HCT116 (cell line): ENCODE results near the gene RELCH.

Experiments
- CTCF ChIP-seq, 3 experiments: fragments of 200-600 bp in 1 of 3; sonication (generic) in 1 of 3; IDR thresholded peaks in 2 of 3; conservative IDR thresholded peaks in 1 of 3; 2 replicates each; pipeline ENCODE4 v1.5.1; 2012 to 2017; ENCODE audit warnings: low read depth in 2 of 3, low read length in 2 of 3, antibody characterized with exemption in 1 of 3, borderline replicate concordance in 1 of 3, control low read depth in 1 of 3, mild to moderate bottlenecking in 1 of 3, mixed read lengths in 1 of 3, mixed run types in 1 of 3, moderate library complexity in 1 of 3; ENCODE audit not compliant: insufficient read depth in 1 of 3
- ELF1 ChIP-seq: IDR thresholded peaks from 2 replicates; pipeline ENCODE4 v1.6.1; 2012; ENCODE audit warnings: low read depth, borderline replicate concordance
- EZH2 ChIP-seq: fragments of 200-600 bp; sonication (generic); IDR thresholded peaks from 2 replicates; pipeline ENCODE4 v1.6.1; 2017; ENCODE audit warnings: antibody characterized with exemption, mixed run types
- EZH2phosphoT487 ChIP-seq: fragments of 200-600 bp; IDR thresholded peaks from 2 replicates; pipeline ENCODE4 v1.6.1; 2018; ENCODE audit warnings: antibody characterized with exemption, borderline replicate concordance
- REST ChIP-seq: IDR thresholded peaks from 2 replicates; pipeline ENCODE4 v1.6.1; 2012; ENCODE audit warnings: low read depth
- SP1 ChIP-seq: IDR thresholded peaks from 2 replicates; pipeline ENCODE4 v1.6.1; 2012; ENCODE audit warnings: low read depth
- SRF ChIP-seq: IDR thresholded peaks from 2 replicates; pipeline ENCODE4 v1.6.1; 2012; ENCODE audit warnings: low read depth

DNA sequence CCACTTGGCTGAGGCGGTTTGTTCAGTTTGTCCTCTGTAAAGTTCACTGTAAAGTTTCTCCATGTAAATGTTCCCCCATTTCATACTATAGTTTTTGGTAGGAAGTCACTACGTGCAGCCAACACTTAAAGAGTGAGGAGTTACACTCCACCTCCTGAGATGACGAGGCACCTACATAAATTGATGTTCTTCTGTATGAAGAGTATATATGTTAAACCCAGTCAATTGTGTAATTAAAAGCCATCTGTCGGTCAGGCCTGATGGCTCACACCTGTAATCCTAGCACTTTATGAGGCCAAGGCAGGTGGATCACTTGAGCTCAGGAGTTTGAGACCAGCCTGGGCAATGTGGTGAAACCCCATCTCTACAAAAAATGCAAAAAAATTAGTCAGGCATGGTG is 7.8 kb upstream of the RELCH start:
- TF ChIP-seq EZH2 (no peak), EZH2phosphoT487 (no peak), SP1 (no peak), SRF (no peak), CTCF (IDR thresholded peaks at IDR 0.05 in 2 of 3, conservative IDR thresholded peaks at IDR 0.05 in 1 of 3; ENCODE audit: borderline replicate concordance in 1 of 3, insufficient read depth in 1 of 3, low read depth in 2 of 3, low read length in 2 of 3) (no peak), REST (no peak), ELF1 (no peak)
